ENCODE results near the gene CCDC141. TPM values are rescaled to one million over a fixed set of nuclear protein-coding genes. Genes with fewer than 3 reads are reported as not detected.

Gene CCDC141
- total and polyA plus RNA-seq, 3 donors from 2014 or later, result 2.2 to 25.9 (median 17.8) TPM

GRCh38 chr2:178911039-178911438 lies 138.9 kb downstream of the CCDC141 start:
- 41% methylated on average over 2 of the region's 2 CpGs for WGBS, 2 donors

GRCh38 chr2:178910005-178910404 lies 139.9 kb downstream of the CCDC141 start:
- Histone ChIP-seq H3K27me3 (no peaks in the 10 kb centered on the region), H3K4me1 (peaks cover 6% of the 10 kb centered on the region), H3K36me3 (ENCODE audit: low read depth, missing control alignments) (no peaks in the 10 kb centered on the region), H3K4me3 (no peak overlapping the region), H3K9me3 (no peaks in the 10 kb centered on the region), H3K27ac (no peak overlapping the region)
- WGBS, 2 donors, result 56 to 57% methylated on average over 5 of the region's 5 CpGs
- no peak for DNase-seq
- no peak for TF ChIP-seq POLR2A (IDR thresholded peaks at IDR 0.05)
- TF ChIP-seq CTCF (IDR thresholded peaks at IDR 0.05), result no peak
- intact Hi-C loops (cut with DNase I; ENCODE audit: low total_unique reads), result no loop called here

More at GRCh38 chr2:178911039-178911438, 138.9 kb downstream of the CCDC141 start:
- intact Hi-C loops (cut with DNase I; ENCODE audit: low total_unique reads), result no loop called here
- TF ChIP-seq CTCF (IDR thresholded peaks at IDR 0.05) (no peak), POLR2A (IDR thresholded peaks at IDR 0.05) (no peak)
- Histone ChIP-seq H3K27ac (no peak overlapping the region), H3K4me1 (peaks cover 6% of the 10 kb centered on the region), H3K9me3 (no peaks in the 10 kb centered on the region), H3K4me3 (no peak overlapping the region), H3K27me3 (no peaks in the 10 kb centered on the region), H3K36me3 (ENCODE audit: low read depth, missing control alignments) (no peaks in the 10 kb centered on the region)
- DNase-seq, result no peak

- intact Hi-C loops (cut with DNase I; ENCODE audit: low total_unique reads), result no loop called here
- Histone ChIP-seq H3K9me3 (no peaks in the 10 kb centered on the region), H3K36me3 (ENCODE audit: low read depth, missing control alignments) (no peaks in the 10 kb centered on the region), H3K27me3 (no peaks in the 10 kb centered on the region), H3K4me1 (peaks cover 6% of the 10 kb centered on the region), H3K27ac (no peak overlapping the region), H3K4me3 (no peak overlapping the region)
- DNase-seq, result no peak
- 45 to 46% methylated on average over 2 of the region's 2 CpGs for WGBS, 2 donors
- TF ChIP-seq CTCF (IDR thresholded peaks at IDR 0.05) (no peak), POLR2A (IDR thresholded peaks at IDR 0.05) (no peak)
Observed at GRCh38 chr2:178909507-178909906, 140.4 kb downstream of the CCDC141 start.

GRCh38 chr2:178908810-178909209 lies 141.1 kb downstream of the CCDC141 start:
- no peak for DNase-seq
- intact Hi-C loops (cut with DNase I; ENCODE audit: low total_unique reads), result no loop called here
- Histone ChIP-seq H3K36me3 (ENCODE audit: low read depth, missing control alignments) (no peaks in the 10 kb centered on the region), H3K27me3 (no peaks in the 10 kb centered on the region), H3K27ac (no peak overlapping the region), H3K4me3 (no peak overlapping the region), H3K4me1 (peaks cover 6% of the 10 kb centered on the region), H3K9me3 (no peaks in the 10 kb centered on the region)
- TF ChIP-seq CTCF (IDR thresholded peaks at IDR 0.05) (no peak), POLR2A (IDR thresholded peaks at IDR 0.05) (no peak)

- intact Hi-C loops (cut with DNase I; ENCODE audit: low total_unique reads), result no loop called here
- Histone ChIP-seq H3K9me3 (no peaks in the 10 kb centered on the region), H3K27ac (no peak overlapping the region), H3K4me1 (peaks cover 6% of the 10 kb centered on the region), H3K4me3 (no peak overlapping the region), H3K27me3 (no peaks in the 10 kb centered on the region), H3K36me3 (ENCODE audit: low read depth, missing control alignments) (no peaks in the 10 kb centered on the region)
- 35 to 52% methylated on average over 2 of the region's 2 CpGs for WGBS, 2 donors
- DNase-seq, result no peak
- TF ChIP-seq POLR2A (IDR thresholded peaks at IDR 0.05), result no peak
- TF ChIP-seq CTCF (IDR thresholded peaks at IDR 0.05), result no peak
Observed at GRCh38 chr2:178905261-178905660, 144.7 kb downstream of the CCDC141 start.

Measured in testis (tissue), 3 donors.